Lower leg skin (tissue), 3 donors: ENCODE measurements around the gene ZNF362.
"Not testable (repeated sequence)": the region's sequence is repeated elsewhere in the genome, so short reads cannot be mapped to it uniquely, and the experiment has no call there.

Source experiments
- CTCF ChIP-seq, 3 donors: fragments of 450-650 bp; IDR thresholded peaks; one replicate each; pipeline ENCODE4 v1.5.1; 2016; ENCODE audit warnings: antibody characterized with exemption in 3 of 3, mild to moderate bottlenecking in 3 of 3, moderate library complexity in 2 of 3
- POLR2A ChIP-seq, 2 donors: fragments of 450-650 bp; IDR thresholded peaks; one replicate each; pipeline ENCODE4 v1.6.1; 2016 to 2017; ENCODE audit warnings: antibody characterized with exemption in 2 of 2, mild to moderate bottlenecking in 1 of 2, moderate library complexity in 1 of 2

DNA sequence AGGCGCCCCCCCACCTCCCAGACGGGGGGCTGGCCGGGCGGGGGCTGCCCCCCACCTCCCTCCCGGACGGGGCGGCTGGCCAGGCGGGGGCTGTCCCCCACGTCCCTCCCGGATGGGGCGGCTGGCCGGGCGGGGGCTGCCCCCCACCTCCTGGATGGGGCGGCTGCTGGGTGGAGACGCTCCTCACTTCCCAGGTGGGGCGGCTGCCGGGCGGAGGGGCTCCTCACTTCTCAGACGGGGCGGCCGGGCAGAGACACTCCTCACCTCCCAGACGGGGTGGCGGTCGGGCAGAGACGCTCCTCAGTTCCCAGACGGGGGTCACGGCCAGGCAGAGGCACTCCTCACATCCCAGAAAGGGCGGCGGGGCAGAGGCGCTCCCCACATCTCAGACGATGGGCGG lies 53.1 kb downstream of the ZNF362 start:
- not testable (repeated sequence) for TF ChIP-seq CTCF, POLR2A (IDR thresholded peaks at IDR 0.05)
